BLaER1 (cell line): ENCODE results near the gene SULT1C2.

Experiments used
- H3K27ac ChIP-seq: shearing (Covaris generic); formaldehyde crosslinking; 2 replicates; pipeline ENCODE4 v1.8.1; 2022
- H3K27me3 ChIP-seq: shearing (Covaris generic); formaldehyde crosslinking; 2 replicates; pipeline ENCODE4 v1.8.1; 2022
- H3K36me3 ChIP-seq: shearing (Covaris generic); formaldehyde crosslinking; 2 replicates; pipeline ENCODE4 v1.8.1; 2022
- H3K4me1 ChIP-seq: shearing (Covaris generic); formaldehyde crosslinking; 2 replicates; pipeline ENCODE4 v1.8.1; 2022
- H3K4me2 ChIP-seq: shearing (Covaris generic); formaldehyde crosslinking; 2 replicates; pipeline ENCODE4 v1.8.1; 2022
- H3K4me3 ChIP-seq: shearing (Covaris generic); formaldehyde crosslinking; 2 replicates; pipeline ENCODE4 v1.8.1; 2022
- H3K9ac ChIP-seq: shearing (Covaris generic); formaldehyde crosslinking; 2 replicates; pipeline ENCODE4 v1.8.1; 2022
- H3K9me3 ChIP-seq: shearing (Covaris generic); formaldehyde crosslinking; 2 replicates; pipeline ENCODE4 v1.8.1; 2022
- H4K20me1 ChIP-seq: shearing (Covaris generic); formaldehyde crosslinking; 2 replicates; pipeline ENCODE4 v1.8.1; 2022
- Cebpa-rat ChIP-seq: shearing (Covaris generic); IDR thresholded peaks from 2 replicates; pipeline ENCODE4 v1.8.1; 2022

SULT1C2 gene

GRCh38 chr2:108316033-108316432 is 27.3 kb downstream of the SULT1C2 start:
- H4K20me1 ChIP-seq = no peaks in the 10 kb centered on the region
- peaks cover 7% of the 10 kb centered on the region; the same call in 1 of the 2 replicates for H3K4me1 ChIP-seq
- H3K9ac ChIP-seq = no peak overlapping the region
- peaks cover 7% of the 10 kb centered on the region; the same call in 1 of the 2 replicates for H3K9me3 ChIP-seq
- TF ChIP-seq Cebpa-rat = no peak
- H3K27ac ChIP-seq = no peak overlapping the region
- no peak overlapping the region for H3K4me3 ChIP-seq
- H3K4me2 ChIP-seq = no peak overlapping the region
- no peaks in the 10 kb centered on the region for H3K36me3 ChIP-seq
- no peaks in the 10 kb centered on the region for H3K27me3 ChIP-seq

GRCh38 chr2:108316461-108317258 is 28.0 kb downstream of the SULT1C2 start:
- no peaks in the 10 kb centered on the region for H3K27me3 ChIP-seq
- H3K36me3 ChIP-seq = no peaks in the 10 kb centered on the region
- peaks cover 7% of the 10 kb centered on the region; the same call in 1 of the 2 replicates for H3K4me1 ChIP-seq
- no peaks in the 10 kb centered on the region for H4K20me1 ChIP-seq
- TF ChIP-seq Cebpa-rat = no peak
- no peak overlapping the region for H3K4me2 ChIP-seq
- H3K27ac ChIP-seq = no peak overlapping the region
- peaks cover 4% of the 10 kb centered on the region; the same call in 1 of the 2 replicates for H3K9me3 ChIP-seq
- no peak overlapping the region for H3K4me3 ChIP-seq
- H3K9ac ChIP-seq = no peak overlapping the region

- no peak overlapping the region for H3K4me3 ChIP-seq
- H3K9ac ChIP-seq = no peak overlapping the region
- H3K4me1 ChIP-seq = peaks cover 7% of the 10 kb centered on the region; the same call in 1 of the 2 replicates
- no peaks in the 10 kb centered on the region for H3K27me3 ChIP-seq
- no peak for TF ChIP-seq Cebpa-rat
- no peaks in the 10 kb centered on the region for H3K36me3 ChIP-seq
- H3K27ac ChIP-seq = no peak overlapping the region
- no peaks in the 10 kb centered on the region for H3K9me3 ChIP-seq
- H4K20me1 ChIP-seq = no peaks in the 10 kb centered on the region
- no peak overlapping the region for H3K4me2 ChIP-seq
Observed at GRCh38 chr2:108320326-108320922, 31.7 kb downstream of the SULT1C2 start.

GRCh38 chr2:108323619-108324018 is 34.9 kb downstream of the SULT1C2 start:
- 0 out of 2 replicates have a peak, but pooled peaks cover under 1% of the 10 kb centered on the region for H3K9me3 ChIP-seq
- TF ChIP-seq Cebpa-rat = no peak
- no peak overlapping the region for H3K27ac ChIP-seq
- H3K4me2 ChIP-seq = no peak overlapping the region
- H3K27me3 ChIP-seq = no peaks in the 10 kb centered on the region
- no peak overlapping the region for H3K9ac ChIP-seq
- no peaks in the 10 kb centered on the region for H3K36me3 ChIP-seq
- H4K20me1 ChIP-seq = no peaks in the 10 kb centered on the region
- H3K4me3 ChIP-seq = no peak overlapping the region
- peaks cover 7% of the 10 kb centered on the region; the same call in 1 of the 2 replicates for H3K4me1 ChIP-seq

GRCh38 chr2:108324531-108325255 is 36.0 kb downstream of the SULT1C2 start:
- no peaks in the 10 kb centered on the region for H3K36me3 ChIP-seq
- H4K20me1 ChIP-seq = no peaks in the 10 kb centered on the region
- H3K9me3 ChIP-seq = 0 out of 2 replicates have a peak, but pooled peaks cover 6% of the 10 kb centered on the region
- H3K4me2 ChIP-seq = no peak overlapping the region
- no peak for TF ChIP-seq Cebpa-rat
- H3K4me1 ChIP-seq = 0 out of 2 replicates have a peak, but pooled peaks cover under 1% of the 10 kb centered on the region
- no peak overlapping the region for H3K9ac ChIP-seq
- no peaks in the 10 kb centered on the region for H3K27me3 ChIP-seq
- H3K4me3 ChIP-seq = no peak overlapping the region
- H3K27ac ChIP-seq = no peak overlapping the region

GRCh38 chr2:108325756-108326155 is 37.1 kb downstream of the SULT1C2 start:
- Histone ChIP-seq H3K27ac (no peak overlapping the region), H3K4me3 (no peak overlapping the region), H3K4me2 (no peak overlapping the region), H3K9me3 (0 out of 2 replicates have a peak, but pooled peaks cover 6% of the 10 kb centered on the region), H3K4me1 (peaks cover 12% of the 10 kb centered on the region), H4K20me1 (no peaks in the 10 kb centered on the region), H3K9ac (no peak overlapping the region), H3K27me3 (no peaks in the 10 kb centered on the region), H3K36me3 (no peaks in the 10 kb centered on the region)
- no peak for TF ChIP-seq Cebpa-rat

- H3K4me2 ChIP-seq = peak overlapping the region; percentile 50; the same call in 1 of the 2 replicates
- no peak overlapping the region for H3K4me3 ChIP-seq
- H3K27ac ChIP-seq = no peak overlapping the region
- H3K4me1 ChIP-seq = peaks cover 24% of the 10 kb centered on the region
- TF ChIP-seq Cebpa-rat = no peak
- no peaks in the 10 kb centered on the region for H3K36me3 ChIP-seq
- no peaks in the 10 kb centered on the region for H3K27me3 ChIP-seq
- H3K9me3 ChIP-seq = 0 out of 2 replicates have a peak, but pooled peaks cover 6% of the 10 kb centered on the region
- no peaks in the 10 kb centered on the region for H4K20me1 ChIP-seq
- no peak overlapping the region for H3K9ac ChIP-seq
Observed at GRCh38 chr2:108329771-108330170, 41.1 kb downstream of the SULT1C2 start.

- Histone ChIP-seq H3K4me3 (no peak overlapping the region), H3K4me2 (peak overlapping the region; percentile 50), H3K36me3 (no peaks in the 10 kb centered on the region), H4K20me1 (no peaks in the 10 kb centered on the region), H3K9ac (no peak overlapping the region), H3K4me1 (peaks cover 24% of the 10 kb centered on the region), H3K9me3 (0 out of 2 replicates have a peak, but pooled peaks cover 6% of the 10 kb centered on the region), H3K27ac (0 out of 2 replicates have a peak overlapping the region, but pooled peaks have one; percentile 1), H3K27me3 (no peaks in the 10 kb centered on the region)
- TF ChIP-seq Cebpa-rat = no peak
Observed at GRCh38 chr2:108330979-108331378, 42.3 kb downstream of the SULT1C2 start.

- no peak overlapping the region for H3K9ac ChIP-seq
- no peak for TF ChIP-seq Cebpa-rat
- H3K27ac ChIP-seq = no peak overlapping the region
- no peak overlapping the region for H3K4me2 ChIP-seq
- peaks cover 12% of the 10 kb centered on the region; the same call in 1 of the 2 replicates for H3K9me3 ChIP-seq
- H3K4me3 ChIP-seq = no peak overlapping the region
- H3K27me3 ChIP-seq = no peaks in the 10 kb centered on the region
- H3K4me1 ChIP-seq = no peaks in the 10 kb centered on the region
- H4K20me1 ChIP-seq = no peaks in the 10 kb centered on the region
- H3K36me3 ChIP-seq = no peaks in the 10 kb centered on the region
Observed at GRCh38 chr2:108345951-108346350, 57.3 kb downstream of the SULT1C2 start.
